Measurements from ENCODE around the gene LDHD. TPM values are rescaled to one million over a fixed set of nuclear protein-coding genes. Genes with fewer than 3 reads are reported as not detected.

Gene LDHD
- total and polyA plus RNA-seq, 10 of the 15 experiments (the other 5 are each of a cell fraction or from before 2014, with no cell fraction given): 0.10 to 0.12 TPM; not detected in 8

DNA sequence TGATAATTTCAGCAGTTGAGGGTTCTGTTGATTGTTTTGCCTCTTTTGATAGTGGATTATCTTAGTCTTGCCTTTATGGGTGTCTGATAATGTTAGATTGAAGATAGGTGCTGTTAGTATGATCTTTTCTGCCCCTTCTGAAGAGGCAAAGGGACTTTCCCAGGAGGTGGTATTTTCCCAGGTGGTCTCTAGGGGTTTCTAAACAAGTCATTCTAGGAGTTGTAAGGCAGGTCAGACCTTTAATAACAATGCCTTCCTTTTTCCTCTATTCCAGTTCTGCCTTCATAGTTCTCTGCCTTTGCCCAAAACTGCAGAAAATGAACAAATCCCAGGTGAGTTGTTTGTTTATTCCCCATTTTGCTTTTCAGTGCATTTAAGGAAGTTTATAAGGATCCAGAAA is 36.1 kb upstream of the LDHD start:
- ChIA-PET POLR2A (no interaction called here), SMC1A (ENCODE audit: uncharacterized antibody, unreplicated experiment) (interaction anchor here (1.0 kb wide), 1 partner anchor 47 kb away, joined by 3 read pairs; no protein-coding TSS in a partner anchor), CTCF (no interaction called here), RAD21 (ENCODE audit: unreplicated experiment) (no interaction called here)
- intact Hi-C loops (cut with micrococcal nuclease; ENCODE audit: unreplicated experiment): no loop called here
- Histone ChIP-seq H2AFZ (ENCODE audit: control insufficient read depth, low read depth, low read length) (no peak overlapping the region), H3K36me3 (ENCODE audit: control insufficient read depth in 2 of 2, insufficient read depth in 2 of 2, low read length in 1 of 2) (peaks cover 1 to 10% of the 10 kb centered on the region in 2 experiments; a peak in 2 of 4 replicates), H3K4me3 (no peak overlapping the region; the same call in 1 of the 2 replicates), H3K27me3 (replicated peaks in 1 of 2; ENCODE audit: control insufficient read depth in 2 of 2, insufficient read depth in 2 of 2, low read length in 1 of 2) (no peaks in the 10 kb centered on the region), H3K9me3 (replicated peaks; ENCODE audit: control insufficient read depth, insufficient read depth, low read length) (peaks cover 19% of the 10 kb centered on the region), H3K27ac (ENCODE audit: control insufficient read depth, insufficient read depth) (peak overlapping the region; percentile 30; the same call in 1 of the 2 replicates), H4K20me1 (ENCODE audit: control insufficient read depth, insufficient read depth) (no peaks in the 10 kb centered on the region), H3K4me2 (ENCODE audit: control insufficient read depth, insufficient read depth) (no peak overlapping the region), H3K79me2 (ENCODE audit: control insufficient read depth, insufficient read depth, low read length) (peaks cover 5% of the 10 kb centered on the region), H3K4me1 (ENCODE audit: control insufficient read depth, insufficient read depth, low read length) (no peaks in the 10 kb centered on the region), H3K9ac (ENCODE audit: control insufficient read depth, insufficient read depth, low read length) (no peak overlapping the region)
- peak; percentile 53 for DNase-seq (ENCODE audit: low read depth, low spot score)
- in situ Hi-C loops (cut with MboI): no loop called here
- no peak for FAIRE-seq
- no TSS peak for BruUV-seq (replicated peaks)
- ATAC-seq: no peak; the same call in 2 of the 3 replicates
- TF ChIP-seq GABPA (IDR thresholded peaks at IDR 0.05; ENCODE audit: low read depth) (no peak), STAT3 (IDR thresholded peaks at IDR 0.05; ENCODE audit: low read depth, low read length) (no peak), KDM1A (IDR thresholded peaks at IDR 0.05; ENCODE audit: borderline replicate concordance) (no peak), NBN (IDR thresholded peaks at IDR 0.05) (no peak), FOS (IDR thresholded peaks at IDR 0.05; ENCODE audit: borderline replicate concordance, extremely low read depth, insufficient read length) (no peak), RCOR1 (conservative IDR thresholded peaks at IDR 0.05; ENCODE audit: low read depth, low read length) (no peak), PAX5 (IDR thresholded peaks at IDR 0.05; ENCODE audit: borderline replicate concordance, low read depth, low read length) (0 out of 2 replicates have a peak, but pooled peaks have one; percentile 27), JUND (IDR thresholded peaks at IDR 0.05; ENCODE audit: low read depth, low read length) (no peak), IRF4 (IDR thresholded peaks at IDR 0.05; ENCODE audit: low read depth, low read length) (peak; percentile 73; the same call in 1 of the 2 replicates), NRF1 (conservative IDR thresholded peaks at IDR 0.05; ENCODE audit: low read depth, low read length) (no peak)
- TF ChIP-seq, protein P1, sequence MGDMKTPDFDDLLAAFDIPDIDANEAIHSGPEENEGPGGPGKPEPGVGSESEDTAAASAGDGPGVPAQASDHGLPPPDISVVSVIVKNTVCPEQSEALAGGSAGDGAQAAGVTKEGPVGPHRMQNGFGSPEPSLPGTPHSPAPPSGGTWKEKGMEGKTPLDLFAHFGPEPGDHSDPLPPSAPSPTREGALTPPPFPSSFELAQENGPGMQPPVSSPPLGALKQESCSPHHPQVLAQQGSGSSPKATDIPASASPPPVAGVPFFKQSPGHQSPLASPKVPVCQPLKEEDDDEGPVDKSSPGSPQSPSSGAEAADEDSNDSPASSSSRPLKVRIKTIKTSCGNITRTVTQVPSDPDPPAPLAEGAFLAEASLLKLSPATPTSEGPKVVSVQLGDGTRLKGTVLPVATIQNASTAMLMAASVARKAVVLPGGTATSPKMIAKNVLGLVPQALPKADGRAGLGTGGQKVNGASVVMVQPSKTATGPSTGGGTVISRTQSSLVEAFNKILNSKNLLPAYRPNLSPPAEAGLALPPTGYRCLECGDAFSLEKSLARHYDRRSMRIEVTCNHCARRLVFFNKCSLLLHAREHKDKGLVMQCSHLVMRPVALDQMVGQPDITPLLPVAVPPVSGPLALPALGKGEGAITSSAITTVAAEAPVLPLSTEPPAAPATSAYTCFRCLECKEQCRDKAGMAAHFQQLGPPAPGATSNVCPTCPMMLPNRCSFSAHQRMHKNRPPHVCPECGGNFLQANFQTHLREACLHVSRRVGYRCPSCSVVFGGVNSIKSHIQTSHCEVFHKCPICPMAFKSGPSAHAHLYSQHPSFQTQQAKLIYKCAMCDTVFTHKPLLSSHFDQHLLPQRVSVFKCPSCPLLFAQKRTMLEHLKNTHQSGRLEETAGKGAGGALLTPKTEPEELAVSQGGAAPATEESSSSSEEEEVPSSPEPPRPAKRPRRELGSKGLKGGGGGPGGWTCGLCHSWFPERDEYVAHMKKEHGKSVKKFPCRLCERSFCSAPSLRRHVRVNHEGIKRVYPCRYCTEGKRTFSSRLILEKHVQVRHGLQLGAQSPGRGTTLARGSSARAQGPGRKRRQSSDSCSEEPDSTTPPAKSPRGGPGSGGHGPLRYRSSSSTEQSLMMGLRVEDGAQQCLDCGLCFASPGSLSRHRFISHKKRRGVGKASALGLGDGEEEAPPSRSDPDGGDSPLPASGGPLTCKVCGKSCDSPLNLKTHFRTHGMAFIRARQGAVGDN (IDR thresholded peaks at IDR 0.05): no peak
- TF ChIP-seq, protein P2, sequence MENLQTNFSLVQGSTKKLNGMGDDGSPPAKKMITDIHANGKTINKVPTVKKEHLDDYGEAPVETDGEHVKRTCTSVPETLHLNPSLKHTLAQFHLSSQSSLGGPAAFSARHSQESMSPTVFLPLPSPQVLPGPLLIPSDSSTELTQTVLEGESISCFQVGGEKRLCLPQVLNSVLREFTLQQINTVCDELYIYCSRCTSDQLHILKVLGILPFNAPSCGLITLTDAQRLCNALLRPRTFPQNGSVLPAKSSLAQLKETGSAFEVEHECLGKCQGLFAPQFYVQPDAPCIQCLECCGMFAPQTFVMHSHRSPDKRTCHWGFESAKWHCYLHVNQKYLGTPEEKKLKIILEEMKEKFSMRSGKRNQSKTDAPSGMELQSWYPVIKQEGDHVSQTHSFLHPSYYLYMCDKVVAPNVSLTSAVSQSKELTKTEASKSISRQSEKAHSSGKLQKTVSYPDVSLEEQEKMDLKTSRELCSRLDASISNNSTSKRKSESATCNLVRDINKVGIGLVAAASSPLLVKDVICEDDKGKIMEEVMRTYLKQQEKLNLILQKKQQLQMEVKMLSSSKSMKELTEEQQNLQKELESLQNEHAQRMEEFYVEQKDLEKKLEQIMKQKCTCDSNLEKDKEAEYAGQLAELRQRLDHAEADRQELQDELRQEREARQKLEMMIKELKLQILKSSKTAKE (IDR thresholded peaks at IDR 0.05; ENCODE audit: low read depth, poor library complexity, severe bottlenecking): no peak
- TF ChIP-seq, protein P3, sequence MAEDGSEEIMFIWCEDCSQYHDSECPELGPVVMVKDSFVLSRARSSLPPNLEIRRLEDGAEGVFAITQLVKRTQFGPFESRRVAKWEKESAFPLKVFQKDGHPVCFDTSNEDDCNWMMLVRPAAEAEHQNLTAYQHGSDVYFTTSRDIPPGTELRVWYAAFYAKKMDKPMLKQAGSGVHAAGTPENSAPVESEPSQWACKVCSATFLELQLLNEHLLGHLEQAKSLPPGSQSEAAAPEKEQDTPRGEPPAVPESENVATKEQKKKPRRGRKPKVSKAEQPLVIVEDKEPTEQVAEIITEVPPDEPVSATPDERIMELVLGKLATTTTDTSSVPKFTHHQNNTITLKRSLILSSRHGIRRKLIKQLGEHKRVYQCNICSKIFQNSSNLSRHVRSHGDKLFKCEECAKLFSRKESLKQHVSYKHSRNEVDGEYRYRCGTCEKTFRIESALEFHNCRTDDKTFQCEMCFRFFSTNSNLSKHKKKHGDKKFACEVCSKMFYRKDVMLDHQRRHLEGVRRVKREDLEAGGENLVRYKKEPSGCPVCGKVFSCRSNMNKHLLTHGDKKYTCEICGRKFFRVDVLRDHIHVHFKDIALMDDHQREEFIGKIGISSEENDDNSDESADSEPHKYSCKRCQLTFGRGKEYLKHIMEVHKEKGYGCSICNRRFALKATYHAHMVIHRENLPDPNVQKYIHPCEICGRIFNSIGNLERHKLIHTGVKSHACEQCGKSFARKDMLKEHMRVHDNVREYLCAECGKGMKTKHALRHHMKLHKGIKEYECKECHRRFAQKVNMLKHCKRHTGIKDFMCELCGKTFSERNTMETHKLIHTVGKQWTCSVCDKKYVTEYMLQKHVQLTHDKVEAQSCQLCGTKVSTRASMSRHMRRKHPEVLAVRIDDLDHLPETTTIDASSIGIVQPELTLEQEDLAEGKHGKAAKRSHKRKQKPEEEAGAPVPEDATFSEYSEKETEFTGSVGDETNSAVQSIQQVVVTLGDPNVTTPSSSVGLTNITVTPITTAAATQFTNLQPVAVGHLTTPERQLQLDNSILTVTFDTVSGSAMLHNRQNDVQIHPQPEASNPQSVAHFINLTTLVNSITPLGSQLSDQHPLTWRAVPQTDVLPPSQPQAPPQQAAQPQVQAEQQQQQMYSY (CRISPR knock-in tag; IDR thresholded peaks at IDR 0.05): no peak
- TF ChIP-seq, protein P4, sequence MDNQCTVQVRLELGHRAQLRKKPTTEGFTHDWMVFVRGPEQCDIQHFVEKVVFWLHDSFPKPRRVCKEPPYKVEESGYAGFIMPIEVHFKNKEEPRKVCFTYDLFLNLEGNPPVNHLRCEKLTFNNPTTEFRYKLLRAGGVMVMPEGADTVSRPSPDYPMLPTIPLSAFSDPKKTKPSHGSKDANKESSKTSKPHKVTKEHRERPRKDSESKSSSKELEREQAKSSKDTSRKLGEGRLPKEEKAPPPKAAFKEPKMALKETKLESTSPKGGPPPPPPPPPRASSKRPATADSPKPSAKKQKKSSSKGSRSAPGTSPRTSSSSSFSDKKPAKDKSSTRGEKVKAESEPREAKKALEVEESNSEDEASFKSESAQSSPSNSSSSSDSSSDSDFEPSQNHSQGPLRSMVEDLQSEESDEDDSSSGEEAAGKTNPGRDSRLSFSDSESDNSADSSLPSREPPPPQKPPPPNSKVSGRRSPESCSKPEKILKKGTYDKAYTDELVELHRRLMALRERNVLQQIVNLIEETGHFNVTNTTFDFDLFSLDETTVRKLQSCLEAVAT (IDR thresholded peaks at IDR 0.05): no peak
